Omental fat pad (tissue), 4 donors: Measurements from ENCODE around the gene APBB2. TPM values are rescaled to one million over a fixed set of nuclear protein-coding genes. Genes with fewer than 3 reads are reported as not detected.
A peak's percentile ranks its signal among the peaks of the same experiment; 100 is the strongest.

Source experiments
- ATAC-seq: fragments of 150-250 bp; one replicate; pipeline ENCODE4 v1.9.1; 2016; ENCODE audit warnings: mild to moderate bottlenecking, moderate library complexity; ENCODE audit not compliant: low FRiP score
- DNase-seq: peaks from one replicate; pipeline ENCODE4 v3.0.0-alpha.2; 2019; ENCODE audit warnings: low spot score
- CTCF ChIP-seq, 3 donors: fragments of 450-650 bp; IDR thresholded peaks; one replicate each; pipeline ENCODE4 v1.5.1; 2016 to 2017; ENCODE audit warnings: antibody characterized with exemption in 3 of 3, mild to moderate bottlenecking in 3 of 3, moderate library complexity in 2 of 3
- total RNA-seq, 4 donors: library from RNA; depleted of rRNA; stranded (reverse); fragments of >200 nt; gene quantifications; one replicate each; pipeline ENCODE4 v1.1.0, GENCODE V29; 2016

Gene APBB2
- total RNA-seq, 4 donors from 2014 or later = 76.6 to 138 (median 113) TPM

- DNase-seq (no peak), ATAC-seq (peak; percentile 67)
- TF ChIP-seq CTCF (IDR thresholded peaks at IDR 0.05) = no peak
Measured at GRCh38 chr4:41256740-41257256, 42.5 kb upstream of the APBB2 start, which contains the start of gene UCHL1. Gene UCHL1 (plus strand): TSS chr4:41256928. CDS start chr4:41256977, 49 bp downstream.

GRCh38 chr4:41256131-41256739, 41.9 kb upstream of the APBB2 start:
- peak; percentile 4 for ATAC-seq
- no peak for TF ChIP-seq CTCF (IDR thresholded peaks at IDR 0.05)
- DNase-seq = no peak

- no peak for TF ChIP-seq CTCF (IDR thresholded peaks at IDR 0.05)
- ATAC-seq (no peak), DNase-seq (no peak)
Measured at GRCh38 chr4:41245983-41246382, 31.6 kb upstream of the APBB2 start.

GRCh38 chr4:41241919-41242318, 27.6 kb upstream of the APBB2 start:
- DNase-seq (no peak), ATAC-seq (no peak)
- TF ChIP-seq CTCF (IDR thresholded peaks at IDR 0.05) = no peak

- no peak for TF ChIP-seq CTCF (IDR thresholded peaks at IDR 0.05)
- ATAC-seq (no peak), DNase-seq (no peak)
Measured at GRCh38 chr4:41236508-41236907, 22.2 kb upstream of the APBB2 start.

GRCh38 chr4:41236032-41236431, 21.7 kb upstream of the APBB2 start:
- no peak for ATAC-seq
- no peak for DNase-seq
- no peak for TF ChIP-seq CTCF (IDR thresholded peaks at IDR 0.05)

GRCh38 chr4:41232856-41233255, 18.5 kb upstream of the APBB2 start:
- DNase-seq (no peak), ATAC-seq (no peak)

More at GRCh38 chr4:41232856-41233255, 18.5 kb upstream of the APBB2 start:
- TF ChIP-seq CTCF (IDR thresholded peaks at IDR 0.05) = no peak
